GM13977 (cell line): ENCODE measurements around the gene TACC2.

Experiments
- DNase-seq: peaks from one replicate; pipeline ENCODE4 v3.0.0; 2012; ENCODE audit warnings: low spot score
- in situ Hi-C: fragments of 300-500 bp; cut with MboI; formaldehyde crosslinking; loops from one replicate; pipeline ENCODE4 v1.12.0; 2022; ENCODE audit warnings: low sequenced_read_pairs, low pct_unique_long_range_greater_than_20kb, mixed read lengths, inconsistent platforms; ENCODE audit not compliant: unreplicated experiment
- TF ChIP-seq, protein P1 (sequence below): IDR thresholded peaks from 2 replicates; pipeline ENCODE4 v1.5.1; 2012; ENCODE audit warnings: mild to moderate bottlenecking, control low read depth; ENCODE audit not compliant: insufficient read depth; ENCODE audit errors: extremely low read depth, missing control alignments

Gene TACC2

GRCh38 chr10:122050811-122051210 lies 61.8 kb downstream of the TACC2 start:
- TF ChIP-seq, protein P1, sequence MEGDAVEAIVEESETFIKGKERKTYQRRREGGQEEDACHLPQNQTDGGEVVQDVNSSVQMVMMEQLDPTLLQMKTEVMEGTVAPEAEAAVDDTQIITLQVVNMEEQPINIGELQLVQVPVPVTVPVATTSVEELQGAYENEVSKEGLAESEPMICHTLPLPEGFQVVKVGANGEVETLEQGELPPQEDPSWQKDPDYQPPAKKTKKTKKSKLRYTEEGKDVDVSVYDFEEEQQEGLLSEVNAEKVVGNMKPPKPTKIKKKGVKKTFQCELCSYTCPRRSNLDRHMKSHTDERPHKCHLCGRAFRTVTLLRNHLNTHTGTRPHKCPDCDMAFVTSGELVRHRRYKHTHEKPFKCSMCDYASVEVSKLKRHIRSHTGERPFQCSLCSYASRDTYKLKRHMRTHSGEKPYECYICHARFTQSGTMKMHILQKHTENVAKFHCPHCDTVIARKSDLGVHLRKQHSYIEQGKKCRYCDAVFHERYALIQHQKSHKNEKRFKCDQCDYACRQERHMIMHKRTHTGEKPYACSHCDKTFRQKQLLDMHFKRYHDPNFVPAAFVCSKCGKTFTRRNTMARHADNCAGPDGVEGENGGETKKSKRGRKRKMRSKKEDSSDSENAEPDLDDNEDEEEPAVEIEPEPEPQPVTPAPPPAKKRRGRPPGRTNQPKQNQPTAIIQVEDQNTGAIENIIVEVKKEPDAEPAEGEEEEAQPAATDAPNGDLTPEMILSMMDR = no peak
- in situ Hi-C loops = no loop called here
- no peak for DNase-seq

DNA sequence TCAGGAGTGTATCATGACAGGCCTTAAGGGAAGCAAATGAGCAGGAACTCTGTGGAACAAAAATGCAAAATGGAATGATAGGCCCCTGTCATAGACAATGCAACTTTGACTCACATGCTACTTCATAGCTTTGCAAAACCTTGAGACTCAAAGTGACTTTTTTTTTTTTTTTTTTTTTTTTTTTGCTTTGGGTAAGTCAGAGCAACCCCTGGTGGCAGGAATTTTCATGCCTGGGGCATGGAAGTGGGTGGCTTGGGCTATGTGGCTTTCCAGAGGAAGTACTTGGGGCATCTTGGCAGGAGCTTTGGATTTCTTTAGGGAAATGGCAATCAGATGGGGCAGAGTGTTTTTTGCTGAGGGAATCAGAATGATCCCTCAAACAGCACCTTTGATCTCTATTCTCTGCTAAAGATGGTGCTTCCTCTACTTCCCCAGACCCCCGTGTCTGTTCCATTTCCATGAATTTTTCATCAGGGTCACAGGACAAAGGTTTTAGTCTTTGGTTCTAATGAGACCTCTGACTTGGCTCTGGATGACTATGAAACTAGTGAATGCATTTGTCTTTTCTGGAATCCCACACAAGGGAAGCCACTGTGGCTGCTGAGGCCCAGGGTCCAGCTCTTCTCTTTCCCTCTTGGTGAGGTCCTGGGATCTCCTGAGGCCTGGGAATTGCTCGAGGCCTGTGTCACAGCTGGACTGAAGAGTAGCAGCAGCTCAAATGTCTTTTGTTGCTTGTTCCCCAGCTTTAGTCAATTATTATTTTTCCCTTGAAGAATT lies 62.8 kb downstream of the TACC2 start:
- no peak for DNase-seq

GRCh38 chr10:122052701-122053100 lies 63.7 kb downstream of the TACC2 start:
- no peak for DNase-seq
- in situ Hi-C loops = no loop called here
- TF ChIP-seq, protein P1 = no peak

More for the DNA sequence above, 62.8 kb downstream of the TACC2 start:
- in situ Hi-C loops = no loop called here
- TF ChIP-seq, protein P1 = no peak

DNA sequence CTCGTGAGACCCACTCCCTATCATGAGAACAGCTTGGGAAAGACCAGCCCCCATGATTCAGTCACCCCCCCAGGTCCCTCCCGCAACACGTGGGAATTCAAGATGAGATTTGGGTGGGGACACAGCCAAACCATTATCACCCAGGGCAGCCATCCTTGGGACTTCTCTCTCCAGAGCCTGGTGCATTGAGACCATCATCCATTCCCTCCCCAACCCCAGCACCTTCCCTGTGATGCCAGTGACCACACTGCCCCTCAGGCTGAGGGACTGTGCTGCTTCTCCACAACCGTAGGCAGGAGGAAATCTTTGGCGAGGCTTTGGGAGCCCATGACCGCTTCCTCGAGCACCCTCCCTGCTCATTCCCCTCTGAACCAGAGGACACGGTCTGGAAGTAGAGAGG lies 64.4 kb downstream of the TACC2 start:
- TF ChIP-seq, protein P1 = no peak
- in situ Hi-C loops = no loop called here
- DNase-seq = no peak

DNA sequence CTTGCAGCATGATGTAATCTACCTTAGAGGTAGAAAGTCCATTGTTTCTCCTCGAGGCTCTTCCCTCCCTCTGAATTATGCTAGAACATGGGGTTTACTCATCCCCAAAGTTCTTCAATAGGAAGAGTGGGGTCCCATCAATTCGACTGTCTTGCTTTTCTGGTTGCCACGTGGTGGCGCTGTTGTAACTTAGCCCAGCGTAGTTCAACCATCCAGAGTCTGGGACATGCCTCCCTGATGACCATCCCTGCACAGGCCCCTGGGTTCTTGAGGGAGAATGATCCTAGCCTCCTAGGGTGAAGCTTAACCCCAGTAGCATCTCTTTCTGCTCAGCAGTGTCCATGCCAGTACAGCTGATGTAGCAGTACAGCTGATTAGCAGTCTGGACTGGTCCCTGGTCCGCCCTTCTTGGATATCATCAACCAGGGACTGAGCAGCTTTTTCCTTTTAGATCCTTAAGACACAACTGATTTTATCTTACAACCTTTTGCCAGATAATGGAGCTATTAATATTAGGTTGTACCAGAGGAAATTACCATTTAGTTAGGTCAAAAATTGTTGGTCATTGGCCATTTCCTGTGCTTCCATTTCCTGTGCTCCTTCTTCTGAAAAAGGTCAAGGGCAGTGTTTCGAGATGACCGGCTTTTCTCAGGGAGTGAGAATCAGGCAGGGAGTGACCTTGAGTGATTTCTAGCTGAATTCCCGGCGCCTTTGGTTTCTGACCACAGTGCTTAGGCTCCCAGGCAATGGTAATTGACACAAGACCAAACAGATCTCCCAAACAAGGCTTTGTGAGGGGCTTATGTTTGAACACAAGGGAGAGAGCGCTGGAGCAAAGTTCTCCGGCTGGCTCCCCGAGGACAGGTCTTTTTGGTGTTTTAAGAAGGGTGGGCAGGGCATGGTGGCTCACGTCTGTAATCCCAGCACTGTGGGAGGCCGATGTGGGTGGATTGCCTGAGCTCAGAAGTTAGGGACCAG lies 65.4 kb downstream of the TACC2 start:
- DNase-seq = peak; percentile 28
- TF ChIP-seq, protein P1 = peak; percentile 50
- in situ Hi-C loops = no loop called here

DNA sequence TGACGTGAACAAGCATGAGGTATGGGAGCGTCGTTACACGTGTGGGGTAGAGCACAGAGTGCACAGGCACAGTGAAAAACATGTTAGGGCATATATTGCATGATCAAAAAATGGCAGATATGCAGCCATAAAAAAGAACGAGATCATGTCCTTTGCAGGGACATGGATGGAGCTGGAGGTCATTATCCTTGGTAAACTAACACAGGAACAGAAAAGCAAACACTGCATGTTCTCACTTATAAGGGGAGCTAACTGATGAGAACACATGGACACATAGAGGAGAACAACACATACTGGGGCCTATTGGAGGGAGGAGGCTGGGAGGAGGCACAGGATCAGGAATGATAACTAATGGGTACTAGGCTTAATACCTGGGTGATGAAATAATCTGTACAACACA lies 66.3 kb downstream of the TACC2 start:
- TF ChIP-seq, protein P1 = no peak
- DNase-seq = no peak
- in situ Hi-C loops = no loop called here
